SHP77 treated with DMSO at 0.1 percent for 48 hours (cell line): ENCODE measurements around the gene KLHL7.
"Not testable (repeated sequence)": the region's sequence is repeated elsewhere in the genome, so short reads cannot be mapped to it uniquely, and the experiment has no call there.

Experiments used
- DNase-seq: peaks from one replicate; lab custom pipeline; 2025; lab: John Stamatoyannopoulos, UW

KLHL7 gene

GRCh38 chr7:23218196-23218595, 112.6 kb downstream of the KLHL7 start:
- no peak for DNase-seq

- DNase-seq = no peak
These were observed 115.2 kb downstream of the KLHL7 start for GRCh38 chr7:23220690-23221305.

- no peak for DNase-seq
These were observed 117.0 kb downstream of the KLHL7 start for GRCh38 chr7:23222439-23223030.

GRCh38 chr7:23224364-23224763, 118.8 kb downstream of the KLHL7 start:
- not testable (repeated sequence) for DNase-seq

GRCh38 chr7:23226844-23227450, 121.4 kb downstream of the KLHL7 start:
- no peak for DNase-seq
